H1 (cell line): ENCODE results near the gene CASP8AP2. TPM values are rescaled to one million over a fixed set of nuclear protein-coding genes. Genes with fewer than 3 reads are reported as not detected.

ENCODE experiments used
- CTCF ChIA-PET: fragments of 300-600 bp; sonication (Branson Sonifier 250); formaldehyde crosslinking; loops from one replicate; lab custom pipeline; 2021; ENCODE audit not compliant: partially characterized antibody; lab: Charles Lee
- POLR2A ChIA-PET: fragments of 300-600 bp; sonication (Branson Sonifier 250); formaldehyde crosslinking; loops from one replicate; lab custom pipeline; 2021; ENCODE audit warnings: inconsistent platforms; ENCODE audit not compliant: partially characterized antibody; lab: Charles Lee
- DNase-seq, 2 experiments: peaks; one replicate each; pipeline versions ENCODE4 v3.0.0 to v3.0.0-alpha.2; 2010 to 2022; ENCODE audit warnings: low spot score in 2 of 2, low read depth in 1 of 2, mixed read lengths in 1 of 2
- FAIRE-seq: peaks from 2 replicates; lab custom pipeline; 2011; peaks lifted over from hg19 to GRCh38; lab: Jason Lieb, UNC
- H2AFZ ChIP-seq: 2 replicates; pipeline ENCODE4 v1.8.1; 2012; ENCODE audit warnings: low read length, inconsistent platforms
- H2AK5ac ChIP-seq: 2 replicates; pipeline ENCODE4 v1.6.1; 2013; ENCODE audit warnings: low read depth, low read length
- H2BK120ac ChIP-seq: replicated peaks from 2 replicates; pipeline ENCODE3; 2013; ENCODE audit warnings: low read depth, low read length, inconsistent platforms
- H2BK12ac ChIP-seq: 2 replicates; pipeline ENCODE4 v1.6.1; 2013; ENCODE audit warnings: low read depth, low read length
- H2BK15ac ChIP-seq: 2 replicates; pipeline ENCODE4 v1.6.1; 2013; ENCODE audit warnings: low read length
- H2BK20ac ChIP-seq: 2 replicates; pipeline ENCODE4 v1.6.1; 2013; ENCODE audit warnings: low read length
- H2BK5ac ChIP-seq: 2 replicates; pipeline ENCODE4 v1.6.1; 2013; ENCODE audit warnings: low read depth, low read length
- H3K14ac ChIP-seq: 2 replicates; pipeline ENCODE4 v1.6.1; 2013; ENCODE audit warnings: inconsistent platforms; ENCODE audit not compliant: insufficient read length
- H3K18ac ChIP-seq: 2 replicates; pipeline ENCODE4 v1.6.1; 2013; ENCODE audit warnings: low read length; ENCODE audit errors: extremely low read depth
- H3K23ac ChIP-seq: 2 replicates; pipeline ENCODE4 v1.6.1; 2013; ENCODE audit warnings: inconsistent platforms; ENCODE audit not compliant: insufficient read length
- H3K23me2 ChIP-seq: 2 replicates; pipeline ENCODE4 v1.6.1; 2013; ENCODE audit warnings: low read depth, low read length
- H3K27ac ChIP-seq: 2 replicates; pipeline ENCODE4 v1.6.1; 2011; ENCODE audit warnings: low read depth, low read length, inconsistent platforms
- H3K27me3 ChIP-seq, 4 experiments: replicated peaks in 1 of 4; 1 replicate in 1 of 4; 2 replicates in 3 of 4; pipeline versions ENCODE4 v1.6.1 to v1.8.1; 2011 to 2013; ENCODE audit warnings: low read length in 3 of 4, mild to moderate bottlenecking in 3 of 4, inconsistent platforms in 2 of 4, mixed read lengths in 2 of 4, moderate library complexity in 1 of 4; ENCODE audit not compliant: control insufficient read depth in 3 of 4, insufficient read depth in 3 of 4; ENCODE audit errors: extremely low read depth in 1 of 4
- H3K36me3 ChIP-seq, 4 experiments: 2 replicates each; pipeline versions ENCODE4 v1.6.1 to v1.8.1; 2011 to 2013; ENCODE audit warnings: mild to moderate bottlenecking in 4 of 4, low read length in 3 of 4, moderate library complexity in 2 of 4, control low read depth in 1 of 4, inconsistent platforms in 1 of 4; ENCODE audit not compliant: insufficient read depth in 4 of 4, control insufficient read depth in 2 of 4
- H3K4ac ChIP-seq: replicated peaks from 2 replicates; pipeline ENCODE3; 2013; ENCODE audit warnings: low read length, low read depth, mixed read lengths, inconsistent platforms; ENCODE audit not compliant: insufficient read length
- H3K4me1 ChIP-seq, 4 experiments: replicated peaks in 1 of 4; 1 replicate in 1 of 4; 2 replicates in 3 of 4; pipeline versions ENCODE4 v1.6.1 to v1.8.1; 2011 to 2013; ENCODE audit warnings: low read length in 3 of 4, inconsistent platforms in 2 of 4, mixed read lengths in 1 of 4; ENCODE audit not compliant: insufficient read depth in 4 of 4, control insufficient read depth in 3 of 4
- H3K4me2 ChIP-seq, 2 experiments: 2 replicates each; pipeline versions ENCODE4 v1.6.1 to v1.8.1; 2011 to 2013; ENCODE audit warnings: low read depth in 2 of 2, low read length in 2 of 2, control low read depth in 1 of 2, inconsistent platforms in 1 of 2, mild to moderate bottlenecking in 1 of 2; ENCODE audit not compliant: insufficient read depth in 1 of 2
- H3K4me3 ChIP-seq, 4 experiments: fragments of 200-600, 300-600 bp in 1 of 4; sonication (generic), shearing (Covaris generic), sonication (Bioruptor Twin) in 1 of 4; 2 replicates each; pipeline versions ENCODE4 v1.5.1 to v1.8.1; 2011 to 2016; ENCODE audit warnings: low read length in 4 of 4, low read depth in 3 of 4, control low read depth in 2 of 4, inconsistent platforms in 2 of 4, mild to moderate bottlenecking in 2 of 4, mixed read lengths in 1 of 4, moderate library complexity in 1 of 4; ENCODE audit not compliant: insufficient read depth in 2 of 4; ENCODE audit errors: extremely low read depth in 1 of 4
- H3K56ac ChIP-seq: replicated peaks from 2 replicates; pipeline ENCODE3; 2013; ENCODE audit warnings: low read depth, mild to moderate bottlenecking, mixed read lengths, low read length, inconsistent platforms; ENCODE audit not compliant: insufficient read length
- H3K79me1 ChIP-seq: 2 replicates; pipeline ENCODE4 v1.6.1; 2013; ENCODE audit warnings: low read depth, low read length, control low read depth
- H3K79me2 ChIP-seq, 2 experiments: 2 replicates each; pipeline versions ENCODE4 v1.6.1 to v1.8.1; 2012 to 2013; ENCODE audit warnings: low read length in 2 of 2, mild to moderate bottlenecking in 2 of 2, inconsistent platforms in 1 of 2; ENCODE audit not compliant: insufficient read depth in 2 of 2, control insufficient read depth in 1 of 2
- H3K9ac ChIP-seq, 4 experiments: replicated peaks in 1 of 4; 1 replicate in 1 of 4; 2 replicates in 3 of 4; pipeline versions ENCODE4 v1.6.1 to v1.8.1; 2011 to 2013; ENCODE audit warnings: low read depth in 3 of 4, low read length in 3 of 4, control low read depth in 2 of 4, mild to moderate bottlenecking in 2 of 4, moderate library complexity in 2 of 4, inconsistent platforms in 1 of 4; ENCODE audit errors: extremely low read depth in 1 of 4
- H3K9me3 ChIP-seq, 2 experiments: 2 replicates each; pipeline versions ENCODE4 v1.6.1 to v1.8.1; 2012 to 2013; ENCODE audit warnings: mild to moderate bottlenecking in 2 of 2, moderate library complexity in 2 of 2, control low read depth in 1 of 2, inconsistent platforms in 1 of 2, low read depth in 1 of 2, low read length in 1 of 2, mixed read lengths in 1 of 2; ENCODE audit not compliant: insufficient read depth in 2 of 2
- H4K20me1 ChIP-seq, 2 experiments: replicated peaks in 1 of 2; 2 replicates each; pipeline versions ENCODE3 to v1.8.1; 2011 to 2013; ENCODE audit warnings: inconsistent platforms in 2 of 2, low read length in 2 of 2, mild to moderate bottlenecking in 1 of 2; ENCODE audit not compliant: insufficient read depth in 2 of 2, control insufficient read depth in 1 of 2
- H4K5ac ChIP-seq: 2 replicates; pipeline ENCODE4 v1.6.1; 2013; ENCODE audit warnings: low read length, low read depth, mixed read lengths, inconsistent platforms; ENCODE audit not compliant: insufficient read length
- H4K8ac ChIP-seq: 2 replicates; pipeline ENCODE4 v1.8.0; 2013; ENCODE audit warnings: mild to moderate bottlenecking, moderate library complexity, low read length, inconsistent platforms; ENCODE audit not compliant: insufficient read depth; ENCODE audit errors: extremely low read depth
- H4K91ac ChIP-seq: replicated peaks from 2 replicates; pipeline ENCODE3; 2013; ENCODE audit warnings: low read length, mixed read lengths, inconsistent platforms; ENCODE audit not compliant: insufficient read length
- BRCA1 ChIP-seq: IDR thresholded peaks from 2 replicates; pipeline ENCODE4 v1.6.1; 2012; ENCODE audit warnings: low read depth, low read length, improper control_type of control experiment
- CHD2 ChIP-seq: IDR thresholded peaks from 2 replicates; pipeline ENCODE4 v1.6.1; 2012; ENCODE audit warnings: low read length, improper control_type of control experiment
- KDM1A ChIP-seq: fragments of 200-600, 300-600 bp; sonication (generic); IDR thresholded peaks from 2 replicates; pipeline ENCODE4 v1.7.1; 2016; ENCODE audit warnings: mild to moderate bottlenecking, low read length, borderline replicate concordance
- NANOG ChIP-seq: IDR thresholded peaks from 2 replicates; pipeline ENCODE4 v1.6.1; 2011; ENCODE audit warnings: low read length, low read depth, mild to moderate bottlenecking, inconsistent platforms; ENCODE audit not compliant: insufficient read depth, poor library complexity, severe bottlenecking
- RAD21 ChIP-seq, 2 experiments: IDR thresholded peaks in 1 of 2; conservative IDR thresholded peaks in 1 of 2; 2 replicates each; pipeline ENCODE4 v1.6.1; 2011; ENCODE audit warnings: low read depth in 2 of 2, low read length in 2 of 2, improper control_type of control experiment in 1 of 2, inconsistent platforms in 1 of 2, mild to moderate bottlenecking in 1 of 2, moderate library complexity in 1 of 2
- SP2 ChIP-seq: IDR thresholded peaks from 2 replicates; pipeline ENCODE4 v1.6.1; 2012; ENCODE audit warnings: mild to moderate bottlenecking, low read length, inconsistent platforms
- SUZ12 ChIP-seq: fragments of 200-600 bp; sonication (generic); IDR thresholded peaks from 2 replicates; pipeline ENCODE4 v1.6.1; 2012; ENCODE audit warnings: mild to moderate bottlenecking, inconsistent platforms, low read length, moderate library complexity, mixed read lengths
- TAF7 ChIP-seq: optimal IDR thresholded peaks from 2 replicates; pipeline ENCODE3; 2011; ENCODE audit warnings: low read depth, mild to moderate bottlenecking, inconsistent platforms, low read length, moderate library complexity, borderline replicate concordance
- WGBS, 2 experiments: shearing (Covaris generic) in 1 of 2; methylation state at CpG; one replicate each; pipeline versions ENCODE4 v1.1.6 to v1.1.7; 2013 to 2015; ENCODE audit warnings: low lambda C conversion rate in 2 of 2, mixed read lengths in 2 of 2, inconsistent platforms in 1 of 2, low coverage in 1 of 2, missing lambda C conversion rate in 1 of 2; ENCODE audit not compliant: insufficient replicate concordance in 2 of 2, insufficient coverage in 1 of 2, insufficient read length in 1 of 2; ENCODE audit errors: extremely low coverage in 1 of 2, missing lambda C conversion rate in 1 of 2; 5-methylcytosine and 5-hydroxymethylcytosine counted together
- polyA plus RNA-seq, 7 experiments: library from polyadenylated mRNA; depleted of rRNA in 3 of 7; stranded (reverse) in 5 of 7; unstranded in 2 of 7; fragments of >200 nt in 5 of 7; fragments of 200-250 nt in 2 of 7; gene quantifications; 1 replicate in 5 of 7; 2 replicates in 1 of 7; 4 replicates in 1 of 7; pipeline versions ENCODE4 v1.2.1 to v1.2.3, GENCODE V29; 2011 to 2013; ENCODE audit warnings: missing spikeins in 2 of 7, mixed read lengths in 2 of 7
- total RNA-seq: library from RNA; stranded (reverse); fragmentation: NEBNext Ultra II Directional; extraction: Animal tissue kit (Norgen Biotek cat#: 25700); gene quantifications from 2 replicates; pipeline ENCODE4 v1.2.1, GENCODE V29; 2021

The CASP8AP2 gene
- total and polyA plus RNA-seq, 2 of the 8 experiments (the other 6 are each of a cell fraction or from before 2014, with no cell fraction given), result 6.9 to 32.1 TPM

- Histone ChIP-seq H3K9ac (no peak overlapping the region), H4K8ac (no peak overlapping the region), H2BK5ac (no peak overlapping the region), H3K27me3 (no peaks in the 10 kb centered on the region), H2BK120ac (no peak overlapping the region), H3K14ac (no peak overlapping the region), H3K18ac (no peak overlapping the region), H3K23ac (no peak overlapping the region), H3K4me2 (no peak overlapping the region), H3K23me2 (no peaks in the 10 kb centered on the region; the same call in 1 of the 2 replicates), H3K4me3 (no peak overlapping the region), H2AK5ac (no peak overlapping the region), H4K20me1 (no peaks in the 10 kb centered on the region), H3K4me1 (peaks cover 0 to 4% (median 0%) of the 10 kb centered on the region in 4 experiments; a peak in 2 of 7 replicates), H3K56ac (no peak overlapping the region), H3K79me1 (no peaks in the 10 kb centered on the region), H3K79me2 (no peaks in the 10 kb centered on the region), H3K36me3 (no peaks in the 10 kb centered on the region), H2BK15ac (no peak overlapping the region), H2BK20ac (no peak overlapping the region), H2BK12ac (no peak overlapping the region), H4K91ac (no peak overlapping the region), H3K9me3 (no peaks in the 10 kb centered on the region), H3K27ac (no peak overlapping the region), H4K5ac (no peak overlapping the region), H2AFZ (no peak overlapping the region), H3K4ac (no peak overlapping the region)
- CTCF ChIA-PET, result no interaction called here
- no peak for DNase-seq
- WGBS, 2 experiments, result 90% methylated on average over 3 of the region's 3 CpGs; no CpG with 5 or more reads in 1 of the 2 experiments
- FAIRE-seq, result no peak
- POLR2A ChIA-PET, result interaction anchor here (1.3 kb wide), 1 partner anchor 16 kb away, joined by 3 read pairs; no protein-coding TSS in a partner anchor
- TF ChIP-seq RAD21 (IDR thresholded peaks at IDR 0.05 in 1 of 2, conservative IDR thresholded peaks at IDR 0.05 in 1 of 2; ENCODE audit: low read depth in 2 of 2, low read length in 2 of 2), result no peak
- TF ChIP-seq KDM1A, result no peak
- no peak for TF ChIP-seq BRCA1
- no peak for TF ChIP-seq NANOG
- no peak for TF ChIP-seq SP2
- TF ChIP-seq TAF7, result no peak
- TF ChIP-seq SUZ12, result no peak
- no peak for TF ChIP-seq CHD2
Measured at GRCh38 chr6:89888871-89889270, 59.2 kb downstream of the CASP8AP2 start.
